K562 (cell line): ENCODE measurements around the gene PA2G4. TPM values are rescaled to one million over a fixed set of nuclear protein-coding genes. Genes with fewer than 3 reads are reported as not detected.

ENCODE experiments used
- ATAC-seq: fragments of 200-7000 bp; cut with Tn5 transposase; 3 replicates; pipeline ENCODE4 v1.9.1; 2020; ENCODE audit warnings: moderate library complexity
- BruUV-seq: library from RNA; stranded (reverse); fragments of 400-500 nt; replicated peaks from 2 replicates; lab custom pipeline; 2021; lab: Mats Ljungman, UMichigan
- CTCF ChIA-PET: fragments of 300-600 bp; formaldehyde crosslinking; extraction: SDS; loops from one replicate; lab custom pipeline; 2021; ENCODE audit warnings: low intra/inter-chr PET ratio; lab: Yijun Ruan, JAX
- POLR2A ChIA-PET: fragments of 300-600, 350-650 bp; sonication (Branson Sonifier 250); formaldehyde crosslinking; extraction: SDS; loops from one replicate; lab custom pipeline; 2021; ENCODE audit warnings: antibody characterized with exemption, inconsistent platforms; lab: Yijun Ruan, JAX
- DNase-seq, 4 experiments: peaks; one replicate each; pipeline versions ENCODE4 v3.0.0 to v3.0.0-alpha.2; 2011 to 2018; ENCODE audit warnings: low spot score in 3 of 4, mixed read lengths in 3 of 4; ENCODE audit errors: extremely low read depth in 1 of 4
- FAIRE-seq: peaks from 2 replicates; lab custom pipeline; 2011; peaks lifted over from hg19 to GRCh38; lab: Jason Lieb, UNC
- H2AFZ ChIP-seq: 2 replicates; pipeline ENCODE4 v1.6.0; 2011; ENCODE audit warnings: low read depth, low read length, control low read depth, inconsistent platforms
- H3K27ac ChIP-seq: fragments of 200-600 bp; 3 replicates; pipeline ENCODE4 v1.8.0; 2011; ENCODE audit warnings: low read depth, mild to moderate bottlenecking, control low read depth, inconsistent platforms, low read length, moderate library complexity, mixed read lengths; ENCODE audit errors: extremely low read depth
- H3K27me3 ChIP-seq, 2 experiments: fragments of 300-600 bp in 1 of 2; 2 replicates in 1 of 2; 3 replicates in 1 of 2; pipeline versions ENCODE4 v1.6.0 to v1.8.0; 2011; ENCODE audit warnings: inconsistent platforms in 2 of 2, low read length in 2 of 2, mild to moderate bottlenecking in 1 of 2, mixed read lengths in 1 of 2, moderate library complexity in 1 of 2; ENCODE audit not compliant: control insufficient read depth in 2 of 2, insufficient read depth in 2 of 2
- H3K36me3 ChIP-seq: fragments of 300-600 bp; 3 replicates; pipeline ENCODE4 v1.8.0; 2011; ENCODE audit warnings: mild to moderate bottlenecking, low read length, inconsistent platforms; ENCODE audit not compliant: control insufficient read depth, insufficient read depth
- H3K4me1 ChIP-seq, 2 experiments: fragments of 200-600 bp in 1 of 2; replicated peaks in 1 of 2; 2 replicates in 1 of 2; 3 replicates in 1 of 2; pipeline versions ENCODE4 v1.5.1 to v1.8.0; 2011; ENCODE audit warnings: inconsistent platforms in 2 of 2, low read length in 2 of 2, mild to moderate bottlenecking in 1 of 2, mixed read lengths in 1 of 2, moderate library complexity in 1 of 2; ENCODE audit not compliant: control insufficient read depth in 2 of 2, insufficient read depth in 2 of 2
- H3K4me2 ChIP-seq: 2 replicates; pipeline ENCODE4 v1.6.1; 2011; ENCODE audit warnings: low read length, control low read depth, inconsistent platforms, mixed read lengths; ENCODE audit not compliant: insufficient read depth
- H3K4me3 ChIP-seq: fragments of 200-600 bp; sonication (generic), shearing (Covaris generic); 2 replicates; pipeline ENCODE4 v1.5.1; 2016; ENCODE audit warnings: control low read depth, inconsistent platforms
- H3K79me2 ChIP-seq: fragments of 200-600 bp; 3 replicates; pipeline ENCODE4 v1.8.0; 2011; ENCODE audit warnings: low read length, inconsistent platforms; ENCODE audit not compliant: control insufficient read depth, insufficient read depth
- H3K9ac ChIP-seq, 2 experiments: 2 replicates each; pipeline versions ENCODE4 v1.6.0 to v1.6.1; 2011; ENCODE audit warnings: low read depth in 2 of 2, low read length in 2 of 2, control low read depth in 1 of 2, inconsistent platforms in 1 of 2, mild to moderate bottlenecking in 1 of 2, mixed read lengths in 1 of 2; ENCODE audit not compliant: insufficient read depth in 1 of 2
- H3K9me1 ChIP-seq: one replicate; pipeline ENCODE4 v1.6.0; 2011; ENCODE audit warnings: inconsistent platforms, mild to moderate bottlenecking, low read length, moderate library complexity; ENCODE audit not compliant: control insufficient read depth, insufficient read depth
- H3K9me3 ChIP-seq: replicated peaks from 2 replicates; pipeline ENCODE4 v1.5.1; 2011; ENCODE audit warnings: low read depth, low read length, inconsistent platforms; ENCODE audit not compliant: control insufficient read depth, insufficient read depth
- H4K20me1 ChIP-seq: replicated peaks from 2 replicates; pipeline ENCODE4 v1.6.1; 2011; ENCODE audit warnings: low read length, inconsistent platforms, mixed read lengths; ENCODE audit not compliant: control insufficient read depth, insufficient read depth
- BACH1 ChIP-seq: fragments of 200-800 bp; sonication (Bioruptor generic); IDR thresholded peaks from 2 replicates; pipeline ENCODE4 v1.6.1; 2016; ENCODE audit warnings: missing genetic modification characterization, missing compliant biosample characterization
- C11orf30 ChIP-seq: fragments of 450-650 bp; IDR thresholded peaks from 2 replicates; pipeline ENCODE4 v1.6.1; 2016; ENCODE audit warnings: low read depth, mild to moderate bottlenecking
- CBX2 ChIP-seq: fragments of 200-600 bp; sonication (generic); IDR thresholded peaks from one replicate; pipeline ENCODE4 v1.6.1; 2012; ENCODE audit warnings: mild to moderate bottlenecking, low read length, inconsistent platforms; ENCODE audit not compliant: insufficient read depth, poor library complexity, severe bottlenecking
- HDAC6 ChIP-seq: IDR thresholded peaks from 2 replicates; pipeline ENCODE4 v1.6.1; 2012; ENCODE audit warnings: low read depth, mild to moderate bottlenecking, control low read depth, inconsistent platforms, low read length, moderate library complexity
- HOMEZ ChIP-seq: fragments of 250-450 bp; sonication (Bioruptor Pico); IDR thresholded peaks from 2 replicates; pipeline ENCODE4 v1.4.0; 2020; ENCODE audit warnings: mild to moderate bottlenecking, moderate library complexity
- JUND ChIP-seq, 2 experiments: IDR thresholded peaks; 2 replicates in 1 of 2; 3 replicates in 1 of 2; pipeline ENCODE4 v1.6.1; 2011; ENCODE audit warnings: borderline replicate concordance in 2 of 2, low read depth in 2 of 2, low read length in 2 of 2, improper control_type of control experiment in 1 of 2, missing biosample characterization in 1 of 2, missing genetic modification characterization in 1 of 2, missing genetic modification reagents in 1 of 2
- KDM5B ChIP-seq: fragments of 200-600 bp; sonication (generic); IDR thresholded peaks from 2 replicates; pipeline ENCODE4 v1.6.1; 2012; ENCODE audit warnings: low read depth, mild to moderate bottlenecking, moderate library complexity, low read length, control low read depth, inconsistent platforms; ENCODE audit not compliant: insufficient replicate concordance
- MNT ChIP-seq, 2 experiments: fragments of 450-650 bp; conservative IDR thresholded peaks; 2 replicates each; pipeline ENCODE4 v1.6.1; 2017; ENCODE audit warnings: mild to moderate bottlenecking in 2 of 2, moderate library complexity in 2 of 2
- SETDB1 ChIP-seq: IDR thresholded peaks from one replicate; pipeline ENCODE4 v1.6.1; 2012; ENCODE audit warnings: low read length, control low read depth, inconsistent platforms
- SMARCA5 ChIP-seq: fragments of 450-650 bp; IDR thresholded peaks from 2 replicates; pipeline ENCODE4 v1.6.1; 2016
- ZFP1 ChIP-seq: fragments of 450-650 bp; formaldehyde crosslinking; IDR thresholded peaks from 2 replicates; pipeline ENCODE4 v1.4.0; 2020; ENCODE audit warnings: mild to moderate bottlenecking, mixed read lengths
- ZNF12 ChIP-seq: sonication (generic); formaldehyde crosslinking; IDR thresholded peaks from 2 replicates; pipeline ENCODE4 v1.4.0; 2020; ENCODE audit warnings: mild to moderate bottlenecking, missing genetic modification reagents
- ZNF133 ChIP-seq: fragments of 250-450 bp; sonication (Bioruptor Pico); IDR thresholded peaks from 2 replicates; pipeline ENCODE4 v1.4.0; 2020; ENCODE audit warnings: mild to moderate bottlenecking
- ZNF134 ChIP-seq: fragments of 250-450 bp; sonication (Bioruptor Pico); conservative IDR thresholded peaks from 2 replicates; pipeline ENCODE4 v1.4.0; 2020
- ZNF316 ChIP-seq: fragments of 450-650 bp; IDR thresholded peaks from 2 replicates; pipeline ENCODE4 v1.6.1; 2016
- ZNF354B ChIP-seq: fragments of 250-450 bp; sonication (Bioruptor Pico); IDR thresholded peaks from 2 replicates; pipeline ENCODE4 v1.4.0; 2020
- ZNF76 ChIP-seq: fragments of 250-450 bp; sonication (Bioruptor Pico); IDR thresholded peaks from 2 replicates; pipeline ENCODE4 v1.4.0; 2020; ENCODE audit warnings: mild to moderate bottlenecking, moderate library complexity, borderline replicate concordance
- WGBS: fragments of 100-300 bp; shearing (Covaris generic); methylation state at CpG from one replicate; pipeline ENCODE4 v1.1.6; 2016; ENCODE audit warnings: low coverage, mixed read lengths; ENCODE audit not compliant: insufficient coverage; ENCODE audit errors: missing lambda C conversion rate; 5-methylcytosine and 5-hydroxymethylcytosine counted together
- in situ Hi-C: fragments of 300-500 bp; cut with MboI; formaldehyde crosslinking; loops from 4 replicates; pipeline ENCODE4 v1.15.0; 2018; ENCODE audit warnings: inconsistent platforms, mixed read lengths
- intact Hi-C: fragments of 100-400 bp; cut with micrococcal nuclease; formaldehyde crosslinking; loops from 2 replicates; pipeline ENCODE4 v1.14.2; 2022
- polyA plus RNA-seq, 8 experiments: library from polyadenylated mRNA; depleted of rRNA in 4 of 8; stranded (reverse) in 5 of 8; unstranded in 3 of 8; fragments of >200 nt; fragmentation: Nextera tagmentation in 2 of 8; fragmentation: Illumina TruSeq in 1 of 8; extraction: Ambion mirVana in 2 of 8; extraction: Trizol in 1 of 8; gene quantifications; 2 replicates each; pipeline versions ENCODE4 v1.2.1 to v1.2.3, GENCODE V29; 2011 to 2014; ENCODE audit warnings: inconsistent platforms in 1 of 8, missing spikeins in 1 of 8
- total RNA-seq, 7 experiments: library from RNA; depleted of rRNA in 6 of 7; stranded (reverse); fragments of >200 nt in 6 of 7; fragmentation: Illumina TruSeq in 2 of 7; extraction: Trizol in 2 of 7; gene quantifications; 2 replicates each; pipeline versions ENCODE4 v1.2.1 to v1.2.3, GENCODE V29; 2011 to 2021; ENCODE audit warnings: low replicate concordance in 1 of 7

PA2G4 gene
- total and polyA plus RNA-seq, 9 of the 15 experiments (the other 6 are each of a cell fraction or from before 2014, with no cell fraction given): 230 to 925 (median 638) TPM

GRCh38 chr12:56119361-56119796 is 15.0 kb downstream of the PA2G4 start (continued):
- no peak for TF ChIP-seq KDM5B
- TF ChIP-seq ZNF12: no peak

GRCh38 chr12:56120158-56120846 is 15.9 kb downstream of the PA2G4 start:
- 89% methylated on average over 17 of the region's 17 CpGs for WGBS
- intact Hi-C loops: no loop called here
- TF ChIP-seq ZFP1 (CRISPR knock-in tag): no peak
- no peak for TF ChIP-seq ZNF354B (CRISPR knock-in tag)
- TF ChIP-seq ZNF133: no peak
- no peak for TF ChIP-seq SETDB1
- TF ChIP-seq HDAC6: no peak
- no peak for TF ChIP-seq ZNF76
- TF ChIP-seq ZNF134: no peak
- no peak for TF ChIP-seq MNT (conservative IDR thresholded peaks at IDR 0.05)
- no peak for TF ChIP-seq BACH1
- TF ChIP-seq CBX2: no peak
- peak; percentile 75 for TF ChIP-seq C11orf30
- TF ChIP-seq HOMEZ: no peak
- peak; percentile 83 for TF ChIP-seq ZNF316
- TF ChIP-seq SMARCA5: no peak
- TF ChIP-seq JUND (IDR thresholded peaks at IDR 0.05; ENCODE audit: borderline replicate concordance, low read depth, low read length): peak; percentile 49; the same call in 1 of the 2 replicates
- TF ChIP-seq JUND (tag; IDR thresholded peaks at IDR 0.05; ENCODE audit: borderline replicate concordance, low read depth, low read length): no peak

More at GRCh38 chr12:56120158-56120846, 15.9 kb downstream of the PA2G4 start:
- Histone ChIP-seq H3K79me2 (peaks cover 28% of the 10 kb centered on the region), H3K27me3 (no peaks in the 10 kb centered on the region), H3K4me1 (peaks cover 21 to 34% of the 10 kb centered on the region in 2 experiments), H3K9ac (peak overlapping the region in 1 of 2 experiments; percentile 49; a peak in 2 of 4 replicates), H3K27ac (peak overlapping the region; percentile 44; the same call in 2 of the 3 replicates), H4K20me1 (no peaks in the 10 kb centered on the region), H3K4me3 (no peak overlapping the region), H3K9me1 (no peaks in the 10 kb centered on the region), H3K36me3 (peaks cover 27% of the 10 kb centered on the region), H3K9me3 (peaks cover 4% of the 10 kb centered on the region), H2AFZ (peak overlapping the region; percentile 82; the same call in 1 of the 2 replicates), H3K4me2 (peak overlapping the region; percentile 89; the same call in 1 of the 2 replicates)
- CTCF ChIA-PET: interaction anchor here (0.6 to 3.8 kb wide), 5 partner anchors 67 to 344 kb away, joined by 3 to 36 read pairs (median 13); partner anchors contain the start of genes NABP2 and SMARCC2
- POLR2A ChIA-PET: interaction anchor here (0.6 to 5.3 kb wide), 5 partner anchors 8 to 212 kb away, joined by 3 to 54 read pairs (median 7); partner anchors contain the start of genes ESYT1, MYL6 and SMARCC2
- in situ Hi-C loops: loop anchor here (10.0 kb wide), 1 partner anchor 344 kb away; the partner anchor contains the start of gene SPRYD4
- no peak for FAIRE-seq
- no TSS peak for BruUV-seq
- DNase-seq: peak in 3 of 4 experiments; percentile 30 to 48 (median 44)
- no peak for ATAC-seq
